ENCODE data around the gene ANKHD1.

The ANKHD1 gene

DNA sequence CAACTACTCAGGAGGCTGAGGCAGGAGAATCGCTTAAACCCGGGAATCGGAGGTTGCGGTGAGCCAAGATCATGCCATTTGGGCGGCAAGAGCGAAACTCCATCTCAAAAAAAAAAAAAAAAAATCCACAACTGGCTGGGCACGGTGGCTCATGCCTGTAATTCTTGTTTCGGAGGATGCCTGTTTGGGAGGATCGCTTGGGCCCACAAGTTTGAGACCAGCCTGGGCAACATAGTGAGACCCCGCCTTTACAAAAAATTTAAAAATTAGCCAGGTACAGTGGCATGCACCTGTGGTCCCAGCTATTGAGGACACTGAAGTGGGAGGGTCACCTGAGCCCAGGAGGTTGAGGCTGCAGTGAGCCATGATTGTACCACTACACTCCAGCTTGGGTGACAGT lies 144.0 kb downstream of the ANKHD1 start:
- Histone ChIP-seq H3K27ac (replicated peaks; ENCODE audit: low read length) (no peak overlapping the region), H3K9me3 (replicated peaks in 1 of 2; ENCODE audit: control insufficient read depth in 2 of 2, insufficient read depth in 1 of 2, low read depth in 1 of 2, low read length in 2 of 2) (no peaks in the 10 kb centered on the region), H3K27me3 (ENCODE audit: control insufficient read depth in 3 of 3, insufficient read depth in 3 of 3, low read depth in 1 of 3, low read length in 3 of 3) (no peaks in the 10 kb centered on the region), H3K36me3 (replicated peaks in 1 of 2; ENCODE audit: control insufficient read depth in 2 of 2, insufficient read depth in 2 of 2, low read length in 2 of 2) (peaks cover 25 to 94% of the 10 kb centered on the region in 2 donors), H3K4ac (ENCODE audit: low read length) (no peak overlapping the region), H4K8ac (ENCODE audit: low read depth, low read length) (no peak overlapping the region), H3K4me1 (ENCODE audit: control insufficient read depth in 2 of 2, insufficient read depth in 1 of 2, low read depth in 1 of 2, low read length in 2 of 2) (peaks cover 3 to 10% of the 10 kb centered on the region in 2 donors), H4K91ac (ENCODE audit: low read depth, low read length, poor library complexity) (no peak overlapping the region), H3K4me3 (ENCODE audit: low read length in 2 of 2) (no peak overlapping the region), H3K4me2 (ENCODE audit: insufficient read depth, low read length, poor library complexity, severe bottlenecking) (no peak overlapping the region), H2AFZ (ENCODE audit: low read length) (no peak overlapping the region), H3K79me1 (ENCODE audit: low read depth, low read length) (peaks cover 3% of the 10 kb centered on the region), H2BK15ac (ENCODE audit: low read length) (no peak overlapping the region), H3K18ac (ENCODE audit: low read length) (no peak overlapping the region), H3K23ac (ENCODE audit: low read depth, low read length, poor library complexity) (no peak overlapping the region), H2BK5ac (ENCODE audit: low read length) (no peak overlapping the region), H2AK5ac (ENCODE audit: low read depth, low read length) (no peak overlapping the region), H3K9ac (ENCODE audit: low read depth, low read length, poor library complexity) (no peak overlapping the region), H2BK12ac (ENCODE audit: low read length) (no peak overlapping the region), H3K14ac (ENCODE audit: low read length) (no peak overlapping the region), H2BK120ac (ENCODE audit: low read depth, low read length) (no peak overlapping the region)
- no peak for DNase-seq (ENCODE audit: low spot score)
- WGBS, 2 donors (ENCODE audit: extremely low coverage in 2 of 2, insufficient read length in 2 of 2, insufficient replicate concordance in 1 of 2), result no CpG with 5 or more reads among the region's 10 CpGs

DNA sequence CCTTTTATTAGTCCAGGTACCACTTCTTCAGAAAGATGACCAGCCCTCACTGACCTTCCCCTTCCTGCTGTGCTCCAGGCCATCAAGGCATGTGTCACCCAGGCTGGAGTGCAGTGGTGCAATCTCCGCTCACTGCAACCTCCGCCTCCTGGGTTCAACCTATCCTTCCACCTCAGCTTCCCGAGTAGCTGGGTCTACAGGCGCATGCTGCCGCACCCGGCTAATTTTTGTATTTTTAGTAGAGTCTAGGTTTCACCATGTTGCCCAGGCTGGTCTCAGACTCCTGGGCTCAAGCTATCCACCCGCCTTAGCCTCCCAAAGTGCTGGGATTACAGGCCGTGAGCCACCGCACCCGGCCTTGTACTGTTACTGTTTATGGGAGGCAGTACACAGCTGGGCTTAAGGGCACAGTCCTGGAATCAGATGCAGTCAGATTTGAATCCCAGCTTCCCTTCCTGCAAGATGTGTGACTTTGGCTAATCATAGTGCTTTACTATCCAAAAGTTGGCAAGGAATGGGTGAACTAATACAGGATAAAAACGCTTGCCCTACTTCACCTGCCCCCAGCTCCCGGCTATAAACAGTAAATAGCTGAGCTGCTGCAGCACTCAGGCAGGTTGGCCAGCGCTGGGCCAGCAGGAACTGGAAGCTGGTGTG lies 145.3 kb downstream of the ANKHD1 start:
- Histone ChIP-seq H3K14ac (ENCODE audit: low read length) (no peak overlapping the region), H3K4me3 (ENCODE audit: low read length in 2 of 2) (no peak overlapping the region), H3K4ac (ENCODE audit: low read length) (peak overlapping the region; percentile 61), H3K9ac (ENCODE audit: low read depth, low read length, poor library complexity) (peak overlapping the region; percentile 74), H3K9me3 (replicated peaks in 1 of 2; ENCODE audit: control insufficient read depth in 2 of 2, insufficient read depth in 1 of 2, low read depth in 1 of 2, low read length in 2 of 2) (no peaks in the 10 kb centered on the region), H2BK5ac (ENCODE audit: low read length) (no peak overlapping the region), H4K91ac (ENCODE audit: low read depth, low read length, poor library complexity) (no peak overlapping the region), H3K27me3 (ENCODE audit: control insufficient read depth in 3 of 3, insufficient read depth in 3 of 3, low read depth in 1 of 3, low read length in 3 of 3) (no peaks in the 10 kb centered on the region), H2BK120ac (ENCODE audit: low read depth, low read length) (no peak overlapping the region), H2BK12ac (ENCODE audit: low read length) (no peak overlapping the region), H3K4me2 (ENCODE audit: insufficient read depth, low read length, poor library complexity, severe bottlenecking) (peak overlapping the region; percentile 56), H2AFZ (ENCODE audit: low read length) (no peak overlapping the region), H2AK5ac (ENCODE audit: low read depth, low read length) (peak overlapping the region; percentile 28), H3K4me1 (ENCODE audit: control insufficient read depth in 2 of 2, insufficient read depth in 1 of 2, low read depth in 1 of 2, low read length in 2 of 2) (peaks cover 3 to 10% of the 10 kb centered on the region in 2 donors), H3K18ac (ENCODE audit: low read length) (peak overlapping the region; percentile 48), H3K79me1 (ENCODE audit: low read depth, low read length) (peaks cover 3% of the 10 kb centered on the region), H3K36me3 (replicated peaks in 1 of 2; ENCODE audit: control insufficient read depth in 2 of 2, insufficient read depth in 2 of 2, low read length in 2 of 2) (peaks cover 33 to 94% of the 10 kb centered on the region in 2 donors), H2BK15ac (ENCODE audit: low read length) (no peak overlapping the region), H3K23ac (ENCODE audit: low read depth, low read length, poor library complexity) (no peak overlapping the region), H3K27ac (replicated peaks; ENCODE audit: low read length) (peak overlapping the region; percentile 68), H4K8ac (ENCODE audit: low read depth, low read length) (no peak overlapping the region)
- no peak for DNase-seq (ENCODE audit: low spot score)
- WGBS, 2 donors (ENCODE audit: extremely low coverage in 2 of 2, insufficient read length in 2 of 2, insufficient replicate concordance in 1 of 2), result no CpG with 5 or more reads among the region's 13 CpGs

DNA sequence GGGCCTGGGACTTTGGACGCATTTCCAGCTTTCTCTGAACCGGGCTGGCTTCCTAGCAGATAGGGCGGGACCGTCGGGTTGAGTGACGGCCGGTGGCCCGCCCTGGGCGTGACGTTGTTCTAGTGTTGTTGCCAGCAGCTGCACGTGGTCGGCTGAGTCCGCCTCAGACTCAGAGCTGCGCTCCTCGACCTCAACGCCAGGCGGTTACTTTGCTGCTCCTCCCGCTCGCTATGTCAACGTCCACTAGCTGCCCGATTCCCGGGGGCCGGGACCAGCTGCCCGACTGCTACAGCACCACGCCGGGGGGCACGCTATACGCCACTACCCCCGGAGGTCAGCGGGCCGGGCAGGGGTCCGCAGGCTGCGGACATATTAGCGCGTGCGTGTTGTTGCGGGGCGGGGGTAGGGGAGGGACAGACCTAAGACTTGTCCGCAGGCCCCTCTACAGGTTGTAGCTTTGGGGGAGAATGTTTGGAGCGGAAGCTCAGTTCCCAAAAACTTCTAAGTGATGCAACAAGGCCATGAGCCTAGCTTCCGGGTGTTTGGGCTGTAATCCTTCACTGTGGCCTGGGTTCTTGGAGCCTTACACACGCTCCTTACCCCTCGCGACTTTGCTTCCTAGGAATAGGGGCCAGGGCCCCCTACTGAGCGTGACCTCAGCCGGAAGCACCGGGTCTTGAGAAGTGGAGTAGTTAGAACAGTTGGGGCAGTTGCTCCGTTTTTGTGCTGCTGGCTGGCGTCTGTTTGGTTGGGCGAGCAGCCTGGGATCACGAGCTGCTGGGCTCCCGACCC lies 146.1 kb downstream of the ANKHD1 start, which contains the start of gene EIF4EBP3:
Gene EIF4EBP3 (plus strand): TSS at position 155 of the 792 bp plus-strand sequence. CDS start 76 bp downstream, at position 231.
- peak within 1 kb of the TSS; percentile 56 for H3K4me2 ChIP-seq (ENCODE audit: insufficient read depth, low read length, poor library complexity, severe bottlenecking)
- H2BK5ac ChIP-seq (ENCODE audit: low read length), result no peak within 1 kb of the TSS
- H3K4me1 ChIP-seq (ENCODE audit: control insufficient read depth in 2 of 2, insufficient read depth in 1 of 2, low read depth in 1 of 2, low read length in 2 of 2), result peaks cover 3 to 10% of the 10 kb centered on the region in 2 donors
- peak within 1 kb of the TSS; percentile 28 for H2AK5ac ChIP-seq (ENCODE audit: low read depth, low read length)
- H3K18ac ChIP-seq (ENCODE audit: low read length), result peak within 1 kb of the TSS; percentile 48
- no peak within 1 kb of the TSS for H2BK120ac ChIP-seq (ENCODE audit: low read depth, low read length)
- no peak within 1 kb of the TSS for H2BK15ac ChIP-seq (ENCODE audit: low read length)
- H3K14ac ChIP-seq (ENCODE audit: low read length), result no peak within 1 kb of the TSS
- no peak within 1 kb of the TSS for H2AFZ ChIP-seq (ENCODE audit: low read length)
- H3K9ac ChIP-seq (ENCODE audit: low read depth, low read length, poor library complexity), result peak within 1 kb of the TSS; percentile 74
- H3K79me1 ChIP-seq (ENCODE audit: low read depth, low read length), result peaks cover 3% of the 10 kb centered on the region
- peak within 1 kb of the TSS in 1 of 2 donors; percentile 71 for H3K4me3 ChIP-seq (ENCODE audit: low read length in 2 of 2)
- no peaks in the 10 kb centered on the region for H3K9me3 ChIP-seq (replicated peaks in 1 of 2; ENCODE audit: control insufficient read depth in 2 of 2, insufficient read depth in 1 of 2, low read depth in 1 of 2, low read length in 2 of 2)
- peak within 1 kb of the TSS; percentile 68 for H3K27ac ChIP-seq (replicated peaks; ENCODE audit: low read length)
- no peak within 1 kb of the TSS for H2BK12ac ChIP-seq (ENCODE audit: low read length)
- WGBS, 2 donors (ENCODE audit: extremely low coverage in 2 of 2, insufficient read length in 2 of 2, insufficient replicate concordance in 1 of 2), result no CpG with 5 or more reads among the region's 52 CpGs
- peaks cover 30 to 93% of the 10 kb centered on the region in 2 donors for H3K36me3 ChIP-seq (replicated peaks in 1 of 2; ENCODE audit: control insufficient read depth in 2 of 2, insufficient read depth in 2 of 2, low read length in 2 of 2)
- DNase-seq (ENCODE audit: low spot score), result peak; percentile 87
- H3K4ac ChIP-seq (ENCODE audit: low read length), result peak within 1 kb of the TSS; percentile 61
- H3K27me3 ChIP-seq (ENCODE audit: control insufficient read depth in 3 of 3, insufficient read depth in 3 of 3, low read depth in 1 of 3, low read length in 3 of 3), result no peaks in the 10 kb centered on the region
- no peak within 1 kb of the TSS for H4K8ac ChIP-seq (ENCODE audit: low read depth, low read length)
- H3K23ac ChIP-seq (ENCODE audit: low read depth, low read length, poor library complexity), result peak within 1 kb of the TSS; percentile 92
- H4K91ac ChIP-seq (ENCODE audit: low read depth, low read length, poor library complexity), result no peak within 1 kb of the TSS

DNA sequence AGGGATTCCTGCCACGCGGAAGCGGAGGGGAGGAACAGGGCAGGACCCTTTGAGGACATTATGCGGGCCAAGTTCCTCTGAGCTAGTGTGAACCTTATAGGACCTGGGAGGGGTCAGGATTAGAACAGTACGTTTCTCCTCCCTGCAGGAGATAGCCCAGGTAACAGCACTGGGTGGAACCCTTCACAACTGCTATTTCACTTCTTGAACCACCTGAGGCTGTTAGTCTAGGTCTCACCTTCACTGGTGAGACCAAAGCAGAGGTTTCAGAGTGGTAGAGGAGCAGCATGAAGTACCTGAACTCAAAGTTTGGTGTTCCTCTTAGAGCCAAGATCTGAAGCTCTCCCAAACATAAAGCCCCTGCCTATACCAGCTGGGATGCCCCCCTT lies 146.7 kb downstream of the ANKHD1 start:
- Histone ChIP-seq H3K18ac (ENCODE audit: low read length) (peak overlapping the region; percentile 6), H3K9ac (ENCODE audit: low read depth, low read length, poor library complexity) (peak overlapping the region; percentile 7), H2BK5ac (ENCODE audit: low read length) (no peak overlapping the region), H3K27me3 (ENCODE audit: control insufficient read depth in 3 of 3, insufficient read depth in 3 of 3, low read depth in 1 of 3, low read length in 3 of 3) (no peaks in the 10 kb centered on the region), H3K4me2 (ENCODE audit: insufficient read depth, low read length, poor library complexity, severe bottlenecking) (peak overlapping the region; percentile 56), H2BK12ac (ENCODE audit: low read length) (no peak overlapping the region), H3K4me3 (ENCODE audit: low read length in 2 of 2) (peak overlapping the region in 1 of 2 donors; percentile 71), H3K36me3 (replicated peaks in 1 of 2; ENCODE audit: control insufficient read depth in 2 of 2, insufficient read depth in 2 of 2, low read length in 2 of 2) (peaks cover 27 to 95% of the 10 kb centered on the region in 2 donors), H3K4ac (ENCODE audit: low read length) (no peak overlapping the region), H4K91ac (ENCODE audit: low read depth, low read length, poor library complexity) (no peak overlapping the region), H3K27ac (replicated peaks; ENCODE audit: low read length) (no peak overlapping the region), H4K8ac (ENCODE audit: low read depth, low read length) (no peak overlapping the region), H2BK120ac (ENCODE audit: low read depth, low read length) (no peak overlapping the region), H3K23ac (ENCODE audit: low read depth, low read length, poor library complexity) (no peak overlapping the region), H2AK5ac (ENCODE audit: low read depth, low read length) (no peak overlapping the region), H3K14ac (ENCODE audit: low read length) (no peak overlapping the region), H3K4me1 (ENCODE audit: control insufficient read depth in 2 of 2, insufficient read depth in 1 of 2, low read depth in 1 of 2, low read length in 2 of 2) (peaks cover 3 to 10% of the 10 kb centered on the region in 2 donors), H2AFZ (ENCODE audit: low read length) (no peak overlapping the region), H2BK15ac (ENCODE audit: low read length) (no peak overlapping the region), H3K9me3 (replicated peaks in 1 of 2; ENCODE audit: control insufficient read depth in 2 of 2, insufficient read depth in 1 of 2, low read depth in 1 of 2, low read length in 2 of 2) (no peaks in the 10 kb centered on the region), H3K79me1 (ENCODE audit: low read depth, low read length) (peaks cover 4% of the 10 kb centered on the region)
- no CpG with 5 or more reads among the region's 5 CpGs for WGBS, 2 donors (ENCODE audit: extremely low coverage in 2 of 2, insufficient read length in 2 of 2, insufficient replicate concordance in 1 of 2)
- no peak for DNase-seq (ENCODE audit: low spot score)
